Midbrain (tissue), 1 donor: Measurements from ENCODE around the gene PLCL1.
A peak's percentile ranks its signal among the peaks of the same experiment; 100 is the strongest.
"Not testable (repeated sequence)": the region's sequence is repeated elsewhere in the genome, so short reads cannot be mapped to it uniquely, and the experiment has no call there.

ENCODE experiments used
- DNase-seq: peaks from one replicate; lab custom pipeline; 2025; lab: John Stamatoyannopoulos, UW

PLCL1 gene

GRCh38 chr2:197810016-197810415 lies 5.6 kb downstream of the PLCL1 start:
- DNase-seq = no peak

DNA sequence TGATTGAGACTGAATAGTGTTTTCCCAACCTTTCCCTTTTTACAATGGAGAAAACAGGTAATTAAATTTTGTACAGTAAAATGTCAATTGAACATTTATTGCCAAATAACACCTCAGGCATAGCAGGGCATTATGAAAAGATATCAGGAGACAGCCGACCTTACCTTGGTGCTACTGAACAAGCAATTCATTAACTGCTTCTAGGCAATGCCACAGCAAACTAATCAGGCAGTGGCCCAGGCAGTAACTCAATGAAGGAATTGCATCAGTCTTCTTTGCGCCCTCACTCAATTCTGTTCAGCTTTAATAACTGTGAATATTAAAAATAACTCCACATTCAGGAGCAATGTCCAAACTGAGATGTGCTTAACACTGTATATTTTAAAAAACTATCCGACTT lies 6.1 kb downstream of the PLCL1 start:
- no peak for DNase-seq

GRCh38 chr2:197813093-197813787 lies 8.8 kb downstream of the PLCL1 start:
- no peak for DNase-seq

DNA sequence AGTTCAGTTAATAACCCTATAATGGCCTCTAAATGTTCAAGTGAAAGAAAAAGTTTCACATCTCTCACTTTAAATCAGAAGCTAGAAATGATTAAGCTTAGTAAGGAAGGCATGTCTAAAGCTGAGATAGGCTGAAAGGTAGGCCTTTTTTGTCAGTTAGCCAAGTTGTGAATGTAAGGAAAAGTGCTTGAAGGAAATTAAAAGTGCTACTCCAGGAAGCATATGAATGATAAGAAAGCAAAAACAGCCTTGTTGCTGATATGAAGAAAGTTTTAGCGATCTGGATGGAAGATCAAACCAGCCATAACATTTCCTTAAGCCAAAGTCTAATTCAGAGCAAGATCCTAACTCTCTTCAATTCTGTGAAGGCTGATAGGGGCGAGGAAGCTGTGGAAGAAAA lies 10.1 kb downstream of the PLCL1 start:
- DNase-seq = no peak

DNA sequence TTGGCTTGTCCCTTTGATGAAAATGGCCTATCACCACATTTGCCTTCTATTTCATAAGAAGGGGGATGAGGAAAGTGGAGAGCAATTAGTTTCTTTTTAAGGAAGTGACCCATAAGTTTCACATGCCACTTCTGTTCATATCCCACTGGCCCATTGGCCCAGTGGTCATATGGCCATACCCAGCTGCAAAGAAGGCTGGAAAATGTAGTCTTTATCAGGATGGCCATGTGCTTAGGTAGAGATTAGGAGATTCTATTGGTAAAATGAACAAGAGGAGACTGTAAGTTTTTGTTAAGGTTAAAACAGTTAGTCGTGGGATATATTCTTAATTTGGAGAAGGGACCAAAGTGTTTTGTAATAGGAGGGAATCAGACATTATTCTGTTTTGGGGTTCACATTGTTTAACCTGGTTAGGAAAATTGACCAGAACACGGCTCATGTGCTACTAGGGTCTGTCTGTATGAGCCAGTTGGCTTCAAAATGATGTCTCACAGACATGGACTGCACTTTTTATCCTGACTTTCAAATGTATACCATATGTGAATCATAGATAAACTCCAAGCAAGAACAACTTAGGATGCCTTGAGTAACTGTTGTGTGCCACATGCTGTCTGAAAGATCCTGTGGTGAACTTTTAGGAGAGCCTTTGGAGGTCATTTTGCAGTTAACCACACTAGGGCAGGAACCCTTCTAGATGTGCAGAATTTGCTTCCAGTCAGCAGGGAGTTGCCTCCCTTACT lies 17.3 kb downstream of the PLCL1 start:
- no peak for DNase-seq

DNA sequence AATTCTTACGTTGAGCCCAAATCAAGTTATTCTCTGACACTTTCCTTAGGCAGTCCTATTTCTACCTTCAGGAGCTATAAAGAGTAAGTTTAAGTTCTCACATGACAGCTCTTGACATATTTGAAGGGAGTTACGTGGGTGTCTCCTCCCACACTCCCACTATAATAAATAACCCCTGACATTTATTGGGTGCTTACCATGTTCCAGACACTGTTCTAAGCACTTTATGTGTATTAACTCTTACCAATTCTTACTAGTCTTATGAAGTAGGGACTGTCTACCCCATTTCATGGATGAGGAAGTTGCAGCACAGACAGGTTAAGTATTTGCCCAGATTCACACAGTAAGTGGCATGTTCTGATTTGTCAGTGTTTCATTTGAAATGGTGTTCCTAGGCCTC lies 17.9 kb downstream of the PLCL1 start:
- DNase-seq = no peak

- no peak for DNase-seq
Measured at GRCh38 chr2:197827618-197828017, 23.2 kb downstream of the PLCL1 start.

- no peak for DNase-seq
Measured at GRCh38 chr2:197828464-197829135, 24.2 kb downstream of the PLCL1 start.

GRCh38 chr2:197834771-197835170 lies 30.4 kb downstream of the PLCL1 start:
- DNase-seq = not testable (repeated sequence)

DNA sequence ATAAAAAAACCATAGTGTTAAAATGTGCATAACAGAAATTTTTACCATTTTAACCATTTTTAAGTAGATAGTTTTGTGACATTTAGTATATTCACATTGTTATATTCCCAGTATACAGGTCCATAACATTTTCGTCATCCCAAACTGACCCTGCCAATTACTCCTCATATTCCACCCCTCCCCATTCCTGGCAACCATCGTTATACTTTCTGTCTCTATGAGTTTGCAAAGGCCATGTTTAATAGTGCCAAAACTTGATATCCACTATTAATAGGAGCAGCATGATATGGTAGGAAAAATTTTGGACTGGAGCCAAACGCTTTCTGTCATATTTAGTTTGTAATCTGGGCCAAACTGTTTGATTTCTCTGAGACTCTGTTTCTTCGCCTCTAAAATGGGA lies 30.9 kb downstream of the PLCL1 start:
- DNase-seq = no peak

GRCh38 chr2:197838036-197838435 lies 33.6 kb downstream of the PLCL1 start:
- DNase-seq = no peak

- DNase-seq = peak; percentile 15
Measured at GRCh38 chr2:197838579-197838978, 34.2 kb downstream of the PLCL1 start.

GRCh38 chr2:197839327-197839726 lies 34.9 kb downstream of the PLCL1 start:
- no peak for DNase-seq

GRCh38 chr2:197839856-197840255 lies 35.5 kb downstream of the PLCL1 start:
- no peak for DNase-seq

GRCh38 chr2:197846128-197846527 lies 41.7 kb downstream of the PLCL1 start:
- no peak for DNase-seq

- no peak for DNase-seq
Measured at GRCh38 chr2:197846777-197847176, 42.4 kb downstream of the PLCL1 start.

DNA sequence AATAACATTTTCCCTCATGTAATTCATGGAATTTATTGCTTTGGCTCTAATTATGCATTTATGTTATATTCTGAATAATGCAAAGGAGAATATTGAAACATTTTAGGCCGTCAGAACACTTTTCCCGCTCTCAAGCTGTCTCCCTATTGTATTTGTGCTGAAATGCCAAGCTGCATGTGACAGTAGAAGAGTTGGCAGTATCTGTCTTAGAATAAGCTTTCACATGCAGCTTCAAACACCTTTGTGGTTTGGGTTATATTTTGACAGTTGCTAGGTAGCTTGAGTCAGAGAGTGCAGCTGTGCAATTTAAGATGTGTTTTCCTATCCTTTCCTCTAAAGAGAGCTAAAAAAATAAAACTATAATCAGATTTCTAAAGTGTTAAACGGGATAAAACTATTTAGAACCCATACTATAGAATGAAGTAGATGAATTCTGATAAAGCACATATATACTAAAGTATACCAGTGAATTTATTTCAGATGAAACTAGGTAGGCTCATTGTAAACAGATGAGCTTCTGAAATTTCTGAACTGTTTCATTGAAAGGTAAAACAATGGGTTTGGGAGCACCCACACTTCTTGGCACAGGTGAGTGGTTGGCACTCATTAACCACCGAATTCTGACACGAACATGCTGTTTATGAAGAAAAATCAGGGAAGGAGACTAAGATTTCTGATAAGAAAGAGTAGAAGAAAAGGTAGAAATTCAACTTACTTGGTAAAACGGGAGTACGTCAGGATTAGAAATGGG lies 43.4 kb downstream of the PLCL1 start:
- no peak for DNase-seq

GRCh38 chr2:197848602-197849001 lies 44.2 kb downstream of the PLCL1 start:
- DNase-seq = no peak

DNA sequence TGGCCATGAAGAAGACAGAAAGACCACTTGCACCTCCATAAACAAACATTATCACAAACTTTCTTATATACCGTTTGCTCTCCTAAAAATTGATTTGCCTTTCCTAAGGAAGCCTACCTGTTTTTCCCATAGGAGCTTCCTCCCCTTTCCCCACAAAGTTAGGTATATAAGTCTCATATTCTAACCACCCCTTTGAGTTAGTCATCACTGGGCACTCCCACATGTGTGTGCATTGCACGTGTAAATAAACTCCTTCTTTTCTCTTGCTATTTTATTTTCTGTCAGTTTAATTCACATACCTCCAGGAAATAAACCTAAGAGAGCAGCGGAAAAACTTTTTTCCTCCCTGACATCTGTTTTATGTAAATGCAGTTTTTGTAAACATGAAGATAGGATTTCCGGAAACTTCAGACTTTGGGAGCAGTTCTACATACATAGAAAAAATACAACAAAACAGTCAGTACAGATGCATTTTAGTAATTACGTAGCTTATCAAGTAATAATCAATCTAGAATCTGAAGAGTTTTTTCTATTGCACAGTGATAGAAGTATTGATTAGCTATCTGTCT lies 46.6 kb downstream of the PLCL1 start:
- no peak for DNase-seq

GRCh38 chr2:197851451-197851850 lies 47.1 kb downstream of the PLCL1 start:
- no peak for DNase-seq

DNA sequence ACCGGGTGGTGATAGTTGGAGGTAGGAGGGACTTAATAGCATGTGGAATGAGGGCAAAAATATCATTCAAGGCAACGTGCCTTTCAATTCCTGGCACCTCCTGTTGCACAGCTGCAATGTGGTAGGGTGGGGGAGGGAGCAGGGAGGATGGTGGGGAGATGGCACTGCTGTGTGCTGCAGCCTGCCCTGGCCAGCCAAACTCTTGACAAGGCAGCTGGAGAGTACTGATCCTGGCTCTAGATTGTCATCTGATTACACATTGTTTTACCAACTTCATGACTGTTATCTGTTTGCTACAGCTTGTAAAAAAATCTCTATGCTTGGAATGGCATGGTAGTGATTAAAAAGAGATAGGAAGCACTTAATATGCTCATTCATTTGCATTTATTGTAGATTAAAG lies 47.7 kb downstream of the PLCL1 start:
- peak; percentile 65 for DNase-seq

GRCh38 chr2:197853549-197853948 lies 49.2 kb downstream of the PLCL1 start:
- DNase-seq = no peak
